Smooth muscle cell (in vitro differentiated cells): ENCODE data around the gene SLIT1. TPM values are rescaled to one million over a fixed set of nuclear protein-coding genes. Genes with fewer than 3 reads are reported as not detected.

Source experiments
- DNase-seq: peaks from one replicate; lab custom pipeline; 2025; ENCODE audit not compliant: unreplicated experiment; lab: John Stamatoyannopoulos, UW
- H2AFZ ChIP-seq: fragments of 200-600 bp; sonication (generic); 2 replicates; pipeline ENCODE4 v1.6.0; 2016; ENCODE audit warnings: antibody characterized with exemption, low read depth, mild to moderate bottlenecking
- H3F3A ChIP-seq: fragments of 200-600 bp; sonication (generic); 2 replicates; pipeline ENCODE4 v1.6.0; 2017; ENCODE audit warnings: antibody characterized with exemption, low read depth
- H3K27ac ChIP-seq: fragments of 200-600 bp; sonication (generic); 2 replicates; pipeline ENCODE4 v1.5.1; 2016; ENCODE audit warnings: low read depth, mild to moderate bottlenecking
- H3K27me3 ChIP-seq: fragments of 200-600 bp; sonication (generic); 2 replicates; pipeline ENCODE4 v1.6.1; 2016; ENCODE audit warnings: low read depth, mild to moderate bottlenecking
- H3K36me3 ChIP-seq: fragments of 200-600 bp; sonication (generic); 2 replicates; pipeline ENCODE4 v1.5.1; 2016; ENCODE audit warnings: low read depth
- H3K4me1 ChIP-seq: fragments of 200-600 bp; sonication (generic); 2 replicates; pipeline ENCODE4 v1.5.1; 2016; ENCODE audit warnings: low read depth
- H3K4me2 ChIP-seq: fragments of 200-600 bp; sonication (generic); 2 replicates; pipeline ENCODE4 v1.6.0; 2016; ENCODE audit warnings: mild to moderate bottlenecking
- H3K4me3 ChIP-seq: fragments of 200-600 bp; sonication (generic); 2 replicates; pipeline ENCODE4 v1.5.1; 2016; ENCODE audit warnings: mild to moderate bottlenecking
- H3K79me2 ChIP-seq: fragments of 200-600 bp; sonication (generic); 2 replicates; pipeline ENCODE4 v1.6.0; 2016; ENCODE audit warnings: low read depth, mild to moderate bottlenecking
- H3K9ac ChIP-seq: fragments of 200-600 bp; sonication (generic); 2 replicates; pipeline ENCODE4 v1.6.0; 2016; ENCODE audit warnings: low read depth
- H3K9me3 ChIP-seq: fragments of 200-600 bp; sonication (generic); replicated peaks from 2 replicates; pipeline ENCODE4 v1.5.1; 2016; ENCODE audit warnings: low read depth
- H4K20me1 ChIP-seq: fragments of 200-600 bp; sonication (generic); 2 replicates; pipeline ENCODE4 v1.6.0; 2016; ENCODE audit warnings: low read depth
- CTCF ChIP-seq: fragments of 200-600 bp; sonication (generic); IDR thresholded peaks from 2 replicates; pipeline ENCODE4 v1.5.1; 2017; ENCODE audit warnings: borderline replicate concordance, mild to moderate bottlenecking, antibody characterized with exemption; ENCODE audit not compliant: insufficient read depth, poor library complexity, severe bottlenecking
- WGBS: methylation state at CpG from one replicate; pipeline ENCODE4 v1.1.7; 2016; ENCODE audit warnings: low lambda C conversion rate; 5-methylcytosine and 5-hydroxymethylcytosine counted together
- polyA plus RNA-seq: library from polyadenylated mRNA; unstranded; fragments of >200 nt; fragmentation: Nextera tagmentation; extraction: Ambion mirVana; gene quantifications from 2 replicates; pipeline ENCODE4 v1.2.1, GENCODE V29; 2016
- total RNA-seq: library from RNA; depleted of rRNA; stranded (reverse); fragments of >200 nt; gene quantifications from 2 replicates; pipeline ENCODE4 v1.2.3, GENCODE V29; 2014

SLIT1 gene
- total and polyA plus RNA-seq, 2 experiments from 2014 or later: 0.15 TPM; not detected in 1

GRCh38 chr10:97217299-97217698, 31.5 kb upstream of the SLIT1 start:
- no peaks in the 10 kb centered on the region for H3K27me3 ChIP-seq
- H4K20me1 ChIP-seq: no peaks in the 10 kb centered on the region
- no peaks in the 10 kb centered on the region for H3K36me3 ChIP-seq
- H2AFZ ChIP-seq: no peak overlapping the region
- H3K4me3 ChIP-seq: no peak overlapping the region
- no peak for TF ChIP-seq CTCF
- H3K4me1 ChIP-seq: no peaks in the 10 kb centered on the region
- no peaks in the 10 kb centered on the region for H3K9me3 ChIP-seq
- 89% methylated on average over 3 of the region's 3 CpGs for WGBS
- H3K4me2 ChIP-seq: no peak overlapping the region
- DNase-seq: no peak
- no peak overlapping the region for H3K27ac ChIP-seq
- no peaks in the 10 kb centered on the region for H3F3A ChIP-seq
- H3K79me2 ChIP-seq: no peaks in the 10 kb centered on the region
- H3K9ac ChIP-seq: no peak overlapping the region

GRCh38 chr10:97215619-97216260, 30.0 kb upstream of the SLIT1 start:
- Histone ChIP-seq H3K9me3 (no peaks in the 10 kb centered on the region), H3K27me3 (no peaks in the 10 kb centered on the region), H3K4me3 (no peak overlapping the region), H3K27ac (no peak overlapping the region), H3K4me2 (no peak overlapping the region), H3F3A (no peaks in the 10 kb centered on the region), H3K79me2 (no peaks in the 10 kb centered on the region), H3K9ac (no peak overlapping the region), H4K20me1 (no peaks in the 10 kb centered on the region), H3K4me1 (no peaks in the 10 kb centered on the region), H3K36me3 (no peaks in the 10 kb centered on the region), H2AFZ (no peak overlapping the region)
- TF ChIP-seq CTCF: no peak
- DNase-seq: no peak
- WGBS: 96% methylated on average over 15 of the region's 15 CpGs

GRCh38 chr10:97213431-97213830, 27.7 kb upstream of the SLIT1 start:
- Histone ChIP-seq H3K27me3 (no peaks in the 10 kb centered on the region), H3K4me2 (no peak overlapping the region), H3K9me3 (no peaks in the 10 kb centered on the region), H3K4me1 (no peaks in the 10 kb centered on the region), H4K20me1 (no peaks in the 10 kb centered on the region), H2AFZ (no peak overlapping the region), H3K36me3 (no peaks in the 10 kb centered on the region), H3K27ac (no peak overlapping the region), H3K9ac (no peak overlapping the region), H3K4me3 (no peak overlapping the region), H3K79me2 (no peaks in the 10 kb centered on the region), H3F3A (no peaks in the 10 kb centered on the region)
- WGBS: 86% methylated on average over 9 of the region's 9 CpGs
- no peak for TF ChIP-seq CTCF
- DNase-seq: no peak

GRCh38 chr10:97211229-97211628, 25.5 kb upstream of the SLIT1 start:
- Histone ChIP-seq H3K9me3 (no peaks in the 10 kb centered on the region), H3K9ac (no peak overlapping the region), H3K36me3 (no peaks in the 10 kb centered on the region), H3K79me2 (no peaks in the 10 kb centered on the region), H3K4me1 (no peaks in the 10 kb centered on the region), H3K27ac (no peak overlapping the region), H2AFZ (no peak overlapping the region), H3F3A (no peaks in the 10 kb centered on the region), H4K20me1 (no peaks in the 10 kb centered on the region), H3K4me2 (no peak overlapping the region), H3K4me3 (no peak overlapping the region), H3K27me3 (peaks cover 8% of the 10 kb centered on the region)
- 90% methylated on average over 9 of the region's 9 CpGs for WGBS
- no peak for DNase-seq
- no peak for TF ChIP-seq CTCF
